HG02938 (cell line): ENCODE results near the gene INSM1.

ENCODE experiments used
- ATAC-seq: cut with Tn5 transposase; IDR thresholded peaks from one replicate; pipeline ENCODE4 v1.9.1; 2021; ENCODE audit warnings: mild to moderate bottlenecking, moderate library complexity; ENCODE audit not compliant: unreplicated experiment

Gene INSM1

DNA sequence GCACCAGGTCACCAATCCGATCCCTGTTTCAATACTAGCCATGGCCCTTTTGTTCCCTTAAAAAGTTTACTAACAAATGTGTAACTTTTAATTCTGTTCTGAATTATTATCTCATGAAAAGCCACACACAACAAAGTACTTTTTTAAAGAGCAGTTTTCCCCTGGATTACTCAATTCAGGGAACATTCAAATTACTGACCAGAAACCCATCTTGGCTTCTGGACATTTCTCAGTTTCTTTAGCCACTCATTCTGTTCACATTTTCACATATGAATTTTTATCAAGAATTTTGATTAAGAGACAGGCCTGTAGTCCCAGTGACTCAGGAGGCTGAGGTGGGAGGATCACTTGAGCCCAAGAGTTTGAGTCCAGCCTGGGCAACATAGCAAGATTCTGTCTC, 47.4 kb downstream of the INSM1 start:
- no peak for ATAC-seq

DNA sequence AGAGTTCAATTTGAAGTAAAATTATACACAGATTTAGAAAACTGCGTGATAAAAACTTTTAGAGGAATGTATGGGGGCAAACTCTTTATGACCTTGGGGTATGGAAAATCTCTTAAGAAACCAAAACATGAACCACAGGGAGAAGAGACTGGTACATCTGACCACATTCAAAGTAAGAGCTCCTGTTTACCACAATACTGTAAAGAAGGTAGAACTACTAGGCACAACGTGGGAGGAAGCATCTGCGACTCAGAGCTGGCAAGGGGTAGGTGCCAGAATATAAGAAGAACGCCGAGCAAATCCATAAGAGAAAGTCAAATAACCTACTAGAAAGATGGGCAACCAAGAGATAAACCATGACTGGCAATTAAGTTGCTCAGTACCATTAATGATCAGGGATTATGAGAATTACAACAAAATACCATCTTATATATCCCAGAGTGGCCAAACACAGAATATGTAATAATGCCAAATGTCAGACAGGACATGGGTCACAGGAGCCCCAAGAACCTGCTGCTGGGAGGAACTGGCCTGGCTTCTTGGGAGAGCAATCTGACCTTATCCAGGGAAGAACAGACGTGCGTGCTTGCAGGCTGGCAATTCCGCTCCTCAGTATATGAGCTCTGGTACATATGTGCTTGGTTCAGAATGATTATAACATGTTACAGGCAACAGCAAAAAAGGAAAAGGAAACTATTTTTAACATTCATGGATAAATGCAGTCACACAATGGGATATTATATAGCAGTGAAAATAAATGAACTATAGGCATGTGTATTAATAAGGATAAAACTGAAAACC, 50.2 kb downstream of the INSM1 start:
- ATAC-seq: no peak
